GM21526 (cell line): ENCODE results near the gene F13A1.
"Not testable (repeated sequence)": the region's sequence is repeated elsewhere in the genome, so short reads cannot be mapped to it uniquely, and the experiment has no call there.

Experiments used
- ATAC-seq: cut with Tn5 transposase; IDR thresholded peaks from one replicate; pipeline ENCODE4 v1.9.1; 2021; ENCODE audit warnings: moderate library complexity; ENCODE audit not compliant: unreplicated experiment, low FRiP score

Gene F13A1

DNA sequence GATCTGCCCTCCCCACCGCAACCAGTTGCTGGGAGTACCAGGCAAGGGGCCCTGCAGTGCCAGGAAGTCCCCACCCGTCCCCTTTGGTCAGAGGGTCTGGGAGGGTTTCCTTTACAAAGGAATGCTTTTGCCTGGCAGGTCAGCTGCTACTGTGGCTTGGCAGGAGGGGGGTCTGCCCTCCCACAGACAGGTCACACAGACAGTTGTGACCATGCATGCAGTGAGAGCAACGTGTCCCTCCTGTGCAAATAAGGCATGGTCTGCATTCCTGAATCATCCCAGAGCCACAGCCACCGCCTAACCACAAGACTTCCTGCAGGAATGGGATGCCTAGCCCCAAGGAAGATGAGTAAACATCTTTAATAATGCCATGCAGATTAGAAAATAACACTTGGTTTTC is 439 bp upstream of the F13A1 start:
- no peak for ATAC-seq

DNA sequence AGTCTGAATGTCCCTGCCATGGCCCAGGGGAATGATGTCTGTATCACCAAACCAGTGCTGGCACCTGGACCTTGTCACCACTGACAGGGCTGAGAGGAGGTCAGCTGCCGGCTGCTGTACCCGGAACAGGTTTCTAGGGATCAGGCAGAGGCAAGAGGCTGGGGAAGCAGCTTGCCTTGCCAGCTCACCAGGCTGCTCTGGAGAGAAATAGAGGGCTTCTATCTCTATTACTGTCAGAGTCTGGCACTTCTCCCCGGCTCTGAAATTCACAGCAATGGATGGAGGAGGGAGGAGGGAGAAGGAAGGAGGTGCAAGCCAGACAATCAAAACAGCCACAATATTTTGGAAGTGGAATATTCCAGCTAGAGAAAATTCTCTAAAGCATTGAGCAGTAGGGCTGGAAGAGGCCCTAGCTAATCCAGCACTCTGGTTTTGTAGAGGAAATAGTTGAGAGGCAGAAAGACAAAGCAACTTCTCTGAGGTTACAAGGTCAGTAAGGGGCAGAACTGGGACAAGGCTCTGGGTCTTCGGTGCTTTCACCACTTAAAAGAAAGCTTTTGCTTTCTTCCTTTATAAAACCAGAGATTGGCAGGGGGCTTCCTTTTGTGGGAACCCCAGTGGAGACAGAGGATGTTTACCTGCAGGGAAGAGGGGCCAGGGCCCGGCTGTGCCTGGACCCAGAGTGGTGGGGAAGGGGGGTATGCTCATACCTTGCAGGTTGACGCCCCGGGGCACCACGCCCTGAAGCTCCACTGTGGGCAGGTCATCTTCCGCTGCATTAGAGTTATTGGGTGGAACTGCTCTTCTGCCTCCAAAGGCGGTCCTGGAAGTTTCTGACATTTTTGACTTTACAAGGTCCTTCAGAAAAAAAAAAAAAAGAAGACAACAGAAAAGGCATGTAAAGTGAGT is 2.4 kb downstream of the F13A1 start:
- no peak for ATAC-seq

DNA sequence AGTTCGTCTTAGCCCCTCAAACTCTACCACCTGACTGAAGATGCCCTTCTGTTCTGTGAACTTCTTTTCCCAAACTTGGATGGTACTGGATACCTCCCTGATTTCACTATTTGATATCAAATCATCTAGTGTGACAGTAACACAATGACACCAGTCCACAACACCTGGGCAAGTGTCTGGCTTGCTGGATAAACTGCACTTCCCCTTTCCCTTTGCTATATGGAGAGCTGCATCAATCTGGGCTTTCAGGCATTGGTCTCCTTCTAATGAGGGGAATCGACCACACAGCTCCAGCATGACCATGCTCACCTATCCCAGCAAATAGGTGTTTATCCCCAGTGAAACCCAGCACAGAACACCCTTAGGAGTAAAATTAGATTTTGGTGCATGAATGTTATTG is 3.1 kb downstream of the F13A1 start:
- no peak for ATAC-seq

DNA sequence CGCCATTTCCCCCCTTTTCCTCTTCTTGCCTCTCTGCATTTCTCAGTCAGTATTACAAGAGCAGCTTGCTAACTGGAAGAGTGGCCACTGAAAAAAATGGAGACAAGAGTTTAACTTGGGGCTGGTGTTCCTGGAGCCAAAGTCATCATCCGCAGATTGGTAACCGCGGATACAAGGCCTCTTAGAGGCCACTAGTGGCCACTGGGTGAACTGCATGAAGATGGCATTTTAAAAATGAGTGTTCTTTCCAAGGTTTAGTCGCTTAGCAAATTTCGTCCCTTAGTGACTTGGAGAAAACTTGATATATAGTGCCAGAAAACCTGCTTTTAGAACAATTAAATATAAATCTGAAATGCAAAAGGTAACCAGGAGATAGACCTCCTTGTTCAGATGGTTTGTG is 4.8 kb downstream of the F13A1 start:
- ATAC-seq, result no peak

DNA sequence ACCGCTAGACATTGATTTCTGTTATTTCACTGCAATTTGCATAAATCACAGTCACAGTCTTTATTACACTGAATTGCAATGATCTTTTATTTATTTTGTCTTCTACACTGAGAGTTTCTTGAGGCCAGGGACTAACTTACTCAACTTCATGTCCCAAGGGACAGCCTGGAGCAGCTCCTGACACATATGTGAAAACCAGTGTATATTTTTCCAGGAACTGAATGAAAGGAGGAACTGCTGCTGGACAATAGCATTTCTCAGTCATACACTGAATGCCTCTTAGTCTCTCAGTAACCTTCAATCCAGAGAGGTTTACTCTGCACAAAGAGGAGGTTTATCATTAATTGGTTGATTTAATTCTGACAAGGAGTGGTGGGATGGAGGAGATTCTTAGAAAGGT is 5.9 kb downstream of the F13A1 start:
- no peak for ATAC-seq

DNA sequence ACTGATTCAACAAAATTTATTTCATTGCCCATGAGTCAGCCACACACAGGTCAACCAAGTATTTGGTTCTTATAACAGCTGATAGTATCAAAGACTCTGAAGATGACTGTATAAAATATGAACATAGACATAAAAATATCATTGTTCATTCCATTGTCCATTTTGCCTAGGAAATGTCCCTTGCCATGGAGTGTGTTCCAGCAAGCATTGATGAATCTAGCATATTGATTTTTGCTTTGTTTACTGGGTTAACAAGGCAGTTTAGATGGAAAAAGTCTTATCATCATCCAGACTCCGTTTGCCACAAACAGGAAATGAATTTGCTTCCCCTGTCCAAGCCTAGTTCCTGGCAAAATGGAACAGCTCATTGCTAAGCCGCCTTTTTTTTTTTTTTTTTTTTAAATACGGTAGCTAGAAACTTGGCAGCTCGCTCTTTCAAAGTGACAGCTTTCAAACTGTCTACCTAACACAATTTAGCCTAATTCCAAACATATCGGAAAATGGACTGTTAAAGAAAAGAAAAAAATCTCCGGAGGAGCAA is 7.5 kb downstream of the F13A1 start:
- no peak for ATAC-seq

DNA sequence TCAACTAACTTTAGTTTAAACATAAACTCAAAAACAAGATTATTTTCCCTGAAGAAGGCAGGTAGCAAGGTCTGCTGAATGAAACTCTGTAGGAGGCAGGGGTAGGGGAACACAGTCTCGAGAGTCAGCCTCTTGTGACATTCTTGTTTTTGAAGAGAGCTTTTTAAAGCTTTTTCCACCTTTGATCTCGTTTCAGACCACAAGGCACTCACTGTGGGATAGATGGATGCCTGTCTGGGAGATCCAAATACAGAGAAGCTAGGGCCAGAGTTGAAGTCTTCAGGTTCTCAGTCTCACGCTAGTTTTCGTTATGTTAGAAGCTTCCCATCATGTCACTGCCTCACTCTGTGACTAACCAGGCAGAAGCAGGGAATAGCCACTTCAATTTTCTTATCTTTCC is 14.9 kb downstream of the F13A1 start:
- no peak for ATAC-seq

DNA sequence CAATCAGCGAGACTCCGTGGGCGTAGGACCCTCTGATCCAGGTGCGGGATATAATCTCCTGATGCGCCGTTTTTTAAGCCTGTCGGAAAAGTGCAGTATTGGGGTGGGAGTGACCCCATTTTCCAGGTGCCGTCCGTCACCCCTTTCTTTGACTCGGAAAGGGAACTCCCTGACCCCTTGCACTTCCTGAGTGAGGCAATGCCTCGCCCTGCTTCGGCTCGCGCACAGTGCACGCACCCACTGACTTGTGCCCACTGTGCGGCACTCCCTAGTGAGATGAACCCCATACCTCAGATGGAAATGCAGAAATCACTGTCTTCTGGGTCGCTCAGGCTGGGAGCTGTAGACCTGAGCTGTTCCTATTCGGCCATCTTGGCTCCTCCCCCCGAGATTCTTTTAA is 20.1 kb downstream of the F13A1 start:
- not testable (repeated sequence) for ATAC-seq

DNA sequence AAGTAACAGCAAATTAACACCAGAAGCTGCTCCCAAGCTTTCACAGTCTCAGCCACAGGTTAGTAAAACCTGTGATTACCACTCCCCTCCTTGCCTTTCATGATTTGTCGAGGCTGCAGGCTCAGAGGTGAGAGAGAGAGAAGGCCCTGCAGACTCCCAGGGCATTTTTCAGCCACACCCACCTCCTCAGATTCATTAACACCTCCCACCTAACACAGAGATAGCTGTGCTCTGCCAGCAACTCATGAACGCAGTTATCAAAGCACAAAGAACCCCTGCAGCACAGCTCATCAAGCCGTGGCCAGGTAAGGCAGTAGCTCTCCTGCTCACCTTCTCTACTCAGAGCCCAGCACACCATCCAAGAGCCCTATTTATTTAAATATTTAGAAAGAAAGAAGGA is 27.1 kb downstream of the F13A1 start:
- no peak for ATAC-seq

DNA sequence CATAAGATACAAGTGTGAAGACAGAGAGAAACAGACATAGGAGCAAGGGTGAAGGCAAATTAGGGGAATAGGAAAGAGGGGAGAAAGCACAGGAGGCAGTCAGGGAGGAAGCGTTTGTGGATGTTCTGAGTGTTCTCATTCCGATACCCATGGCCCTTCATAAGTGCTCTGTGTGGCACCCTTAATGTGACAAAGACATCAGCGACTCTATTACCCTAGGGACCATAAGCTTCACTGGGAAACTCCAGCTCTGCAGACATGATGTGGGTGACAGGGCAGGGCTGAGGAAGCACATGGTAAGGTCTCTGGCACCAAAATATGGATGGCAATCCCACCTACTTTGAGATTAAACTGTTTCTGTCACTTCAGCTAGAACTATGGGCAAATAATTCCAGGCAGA is 33.0 kb downstream of the F13A1 start:
- no peak for ATAC-seq

DNA sequence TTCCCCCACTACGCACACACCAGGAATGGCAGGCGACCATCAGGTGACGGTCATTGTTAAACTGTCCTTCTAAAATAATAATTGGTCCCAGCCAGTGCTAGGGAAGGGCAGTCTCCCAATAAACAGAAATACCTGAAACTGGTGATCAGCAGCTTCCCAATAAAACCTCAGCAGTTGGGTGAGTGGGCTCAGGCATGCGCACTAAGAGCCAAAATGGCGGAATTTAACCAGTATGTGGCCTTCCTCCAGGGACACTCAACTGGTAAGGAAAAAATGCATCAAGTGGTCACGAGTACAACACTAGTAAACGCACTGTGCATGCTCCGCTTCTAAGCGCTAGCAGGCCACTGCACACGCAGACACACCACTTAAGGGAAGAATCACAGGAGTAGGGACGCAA is 34.8 kb downstream of the F13A1 start:
- no peak for ATAC-seq

DNA sequence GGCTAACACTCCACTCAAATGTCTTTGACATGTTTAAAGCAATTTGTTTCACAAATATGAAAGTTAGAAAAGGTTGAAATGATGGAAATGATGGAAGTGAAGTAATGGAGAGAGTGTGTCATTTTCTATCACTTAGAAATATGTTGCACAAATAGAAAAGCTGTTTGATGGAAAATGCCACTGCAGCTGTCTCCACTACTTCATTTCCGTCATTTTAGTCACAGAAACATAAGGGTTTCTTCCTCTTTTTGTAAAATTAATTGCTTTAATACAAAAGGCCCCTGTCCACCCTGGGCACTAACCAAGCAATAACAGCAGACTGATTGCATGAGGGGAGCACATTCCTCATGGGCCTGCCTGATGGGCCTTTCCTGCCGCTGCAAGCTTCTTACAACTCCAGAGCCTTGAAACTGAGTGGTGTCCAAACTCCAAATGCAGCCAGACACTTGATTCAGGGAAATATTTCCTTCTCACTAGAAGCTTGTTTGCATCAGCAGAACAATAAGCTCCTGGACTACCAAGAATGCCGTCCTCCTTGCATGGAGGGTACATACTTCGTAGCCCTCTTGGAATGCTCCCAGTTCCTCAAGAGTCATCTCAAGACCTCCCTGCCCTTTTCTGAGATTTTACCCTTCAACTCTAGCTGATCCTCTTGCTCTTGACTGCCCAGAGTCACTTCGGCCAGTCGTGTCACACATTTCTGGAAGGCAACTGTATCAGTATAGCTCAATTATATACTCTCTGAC is 36.1 kb downstream of the F13A1 start:
- no peak for ATAC-seq

DNA sequence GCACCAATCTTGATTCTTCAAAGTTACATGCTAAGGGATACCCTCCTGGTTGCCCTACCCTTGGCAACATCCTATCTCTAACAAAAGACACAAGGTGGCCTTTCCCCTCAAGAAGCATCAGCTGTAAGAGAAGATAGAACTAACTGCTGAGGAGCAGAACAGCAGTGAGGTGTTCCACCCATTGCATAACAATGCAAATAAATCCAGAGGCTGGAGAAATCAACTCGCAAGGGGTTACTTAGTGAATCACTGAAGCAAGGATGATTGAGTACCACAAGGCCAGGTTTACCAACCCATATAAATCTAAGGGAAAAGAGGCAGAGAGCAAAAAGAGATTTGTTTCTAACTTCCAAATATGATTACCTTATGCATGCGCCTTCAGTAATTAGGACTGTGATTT is 36.7 kb downstream of the F13A1 start:
- no peak for ATAC-seq

DNA sequence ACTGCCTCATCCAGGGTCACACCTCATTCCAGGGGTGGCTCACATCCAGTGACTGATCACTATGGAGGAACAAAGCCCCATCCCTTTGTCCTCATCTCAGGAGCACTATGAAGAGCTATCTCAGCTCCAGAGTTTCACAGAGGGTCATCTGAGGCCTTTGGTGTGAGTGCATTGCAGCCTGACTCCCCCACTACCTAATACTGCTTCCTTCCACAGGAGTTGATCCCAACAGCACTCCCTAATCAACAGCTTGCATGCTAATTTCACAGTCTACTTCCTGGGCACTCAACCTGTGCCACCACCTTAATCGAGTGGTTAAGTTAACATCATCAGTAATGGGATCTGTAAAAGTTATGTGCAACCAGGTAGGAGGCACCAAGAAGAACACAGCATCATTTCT is 37.7 kb downstream of the F13A1 start:
- ATAC-seq, result no peak

DNA sequence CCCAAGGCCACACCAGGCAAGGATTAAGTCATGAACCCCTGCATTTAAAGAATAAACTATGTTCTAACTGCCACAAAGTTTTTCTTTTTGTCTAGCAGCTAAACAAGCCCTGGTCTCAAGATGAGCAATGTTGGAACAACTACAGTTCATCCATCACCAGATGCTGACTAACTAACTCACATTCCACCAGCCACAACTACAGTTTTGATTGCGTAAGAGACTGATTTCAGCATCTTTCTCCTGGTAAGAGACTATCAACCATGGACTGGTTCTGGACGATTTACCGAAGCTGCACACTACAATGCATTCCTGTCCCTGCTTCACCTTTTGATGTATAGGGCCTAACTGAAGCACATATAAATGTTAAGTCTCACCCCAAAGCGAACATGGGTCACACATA is 43.0 kb downstream of the F13A1 start:
- no peak for ATAC-seq

DNA sequence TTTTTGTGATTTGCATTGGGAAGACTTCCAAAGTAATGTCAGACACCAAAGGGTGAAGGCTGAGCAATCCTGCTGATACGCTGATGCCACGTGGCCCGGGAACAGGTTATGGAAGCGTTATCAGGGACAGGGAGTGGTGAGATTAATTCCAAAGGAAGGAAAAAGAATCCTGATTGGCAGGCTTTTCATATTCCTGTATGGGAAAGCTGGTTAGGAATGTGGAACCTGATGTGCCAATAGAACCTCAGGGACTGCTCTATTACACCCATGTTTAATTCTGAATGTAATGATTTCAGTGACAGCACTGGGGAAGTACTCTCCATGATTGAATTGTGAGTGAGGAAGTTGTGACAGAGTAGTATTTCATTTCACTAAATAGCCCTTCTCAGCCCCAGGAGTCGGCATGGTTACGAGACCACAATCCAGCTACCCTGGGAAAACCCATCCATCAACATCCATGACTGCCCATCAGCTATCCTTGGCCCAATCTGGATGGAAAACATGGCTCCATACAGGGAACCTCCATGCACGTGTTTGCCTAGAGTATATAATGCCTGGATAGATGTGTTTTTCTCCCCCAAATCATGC is 49.4 kb downstream of the F13A1 start:
- ATAC-seq, result no peak

DNA sequence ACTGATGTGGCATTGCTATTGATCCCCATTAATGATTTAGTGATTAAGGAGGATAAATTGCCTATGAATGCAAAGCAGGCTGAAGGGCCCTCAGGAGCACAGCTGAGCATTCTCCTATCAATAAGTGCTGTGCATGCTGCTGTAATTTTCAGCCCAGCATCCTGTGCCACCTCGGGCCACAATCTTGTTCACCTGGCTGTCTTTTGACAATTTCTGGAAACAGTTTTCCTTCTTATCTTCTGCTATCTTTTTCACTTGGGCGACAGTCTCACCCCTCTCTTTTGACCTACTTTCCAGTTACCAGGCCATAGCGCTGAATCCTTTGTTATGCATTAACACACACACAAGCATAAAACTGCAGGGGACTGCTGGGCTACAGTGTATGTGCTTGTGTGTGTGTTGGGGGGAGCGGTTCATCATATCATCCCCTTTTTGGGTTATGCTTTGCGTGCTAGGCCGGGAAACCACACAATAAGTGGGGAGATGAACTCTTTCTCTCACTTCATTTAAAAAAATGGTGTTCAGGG is 60.2 kb downstream of the F13A1 start:
- no peak for ATAC-seq

DNA sequence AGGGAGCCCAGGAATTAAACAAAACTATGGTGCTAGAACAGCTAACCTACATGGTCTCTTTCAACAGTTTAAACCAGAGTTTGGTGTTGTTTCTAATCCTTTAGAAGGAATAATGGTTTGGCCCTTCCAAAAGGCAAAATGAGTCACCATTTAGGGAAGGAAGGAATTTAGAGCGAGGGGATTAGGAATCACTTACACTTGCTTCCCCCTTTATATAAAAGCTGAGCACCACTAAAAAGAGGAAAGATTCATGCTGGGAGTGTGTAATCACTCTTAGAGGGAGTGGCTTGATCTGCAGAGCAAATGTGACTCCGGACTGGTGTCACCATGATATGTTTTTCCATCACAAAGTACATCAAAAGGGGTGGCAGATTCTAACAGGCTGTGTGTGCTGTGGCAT is 63.6 kb downstream of the F13A1 start:
- ATAC-seq, result no peak

DNA sequence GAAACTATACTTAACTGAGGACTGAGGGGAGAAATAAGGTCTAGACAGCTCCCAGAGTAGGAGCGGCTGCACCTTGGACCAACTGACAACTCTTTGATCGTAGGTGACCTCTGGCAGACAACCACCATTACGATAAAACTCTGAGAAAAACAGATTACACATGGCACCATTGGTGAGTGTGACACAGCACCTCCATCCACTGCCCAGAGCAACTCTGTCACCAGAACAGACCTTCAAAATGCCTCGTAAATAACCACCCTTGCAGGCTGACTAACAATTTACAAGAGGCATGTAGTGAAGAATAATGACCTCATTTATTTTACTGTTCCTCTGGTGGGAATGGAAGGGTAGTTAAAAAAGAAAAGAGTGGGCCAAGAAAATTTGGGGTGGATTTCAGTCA is 64.2 kb downstream of the F13A1 start:
- ATAC-seq, result no peak

DNA sequence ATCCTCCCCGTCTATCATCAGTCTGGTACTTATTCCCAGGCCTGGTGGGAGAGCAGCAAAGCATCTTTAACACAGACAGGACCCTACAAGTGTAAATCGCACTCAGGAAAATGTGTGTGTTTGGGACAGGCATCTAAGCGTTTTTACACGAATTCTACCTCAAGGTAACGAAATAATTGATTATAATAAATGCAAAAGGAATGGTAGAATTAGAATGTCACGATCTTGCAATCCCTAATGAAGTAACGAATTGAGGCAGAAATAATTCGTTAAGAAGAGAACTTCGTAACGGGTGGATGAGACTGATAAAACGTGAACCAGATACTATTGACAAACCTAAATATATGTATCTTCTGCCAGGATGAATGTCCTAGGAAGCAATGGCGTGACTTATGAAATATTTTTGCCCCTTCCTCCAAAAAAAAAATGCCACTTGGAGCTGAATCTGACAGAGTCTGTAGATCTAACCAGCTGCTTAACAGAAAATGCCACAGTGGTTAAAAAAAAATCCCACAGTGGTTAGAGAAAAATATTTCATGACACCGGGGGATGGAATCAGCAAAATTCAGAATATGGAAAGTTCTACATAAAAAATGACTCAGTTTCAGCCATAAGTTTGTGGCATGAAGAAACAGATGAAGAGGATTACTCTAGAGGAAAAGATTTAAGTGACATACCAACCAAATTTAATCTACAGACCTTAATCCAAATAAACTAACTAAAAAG is 68.7 kb downstream of the F13A1 start:
- no peak for ATAC-seq
